ENCODE data around the gene MED14. TPM values are rescaled to one million over a fixed set of nuclear protein-coding genes. Genes with fewer than 3 reads are reported as not detected.

Gene MED14
- total and polyA plus RNA-seq, 2 of the 13 experiments (the other 11 are each of a cell fraction or from before 2014, with no cell fraction given), result 10.2 to 16.3 TPM

GRCh38 chrX:40735325-40736169 lies at the start of gene MED14 (continued):
- TF ChIP-seq, protein P1, sequence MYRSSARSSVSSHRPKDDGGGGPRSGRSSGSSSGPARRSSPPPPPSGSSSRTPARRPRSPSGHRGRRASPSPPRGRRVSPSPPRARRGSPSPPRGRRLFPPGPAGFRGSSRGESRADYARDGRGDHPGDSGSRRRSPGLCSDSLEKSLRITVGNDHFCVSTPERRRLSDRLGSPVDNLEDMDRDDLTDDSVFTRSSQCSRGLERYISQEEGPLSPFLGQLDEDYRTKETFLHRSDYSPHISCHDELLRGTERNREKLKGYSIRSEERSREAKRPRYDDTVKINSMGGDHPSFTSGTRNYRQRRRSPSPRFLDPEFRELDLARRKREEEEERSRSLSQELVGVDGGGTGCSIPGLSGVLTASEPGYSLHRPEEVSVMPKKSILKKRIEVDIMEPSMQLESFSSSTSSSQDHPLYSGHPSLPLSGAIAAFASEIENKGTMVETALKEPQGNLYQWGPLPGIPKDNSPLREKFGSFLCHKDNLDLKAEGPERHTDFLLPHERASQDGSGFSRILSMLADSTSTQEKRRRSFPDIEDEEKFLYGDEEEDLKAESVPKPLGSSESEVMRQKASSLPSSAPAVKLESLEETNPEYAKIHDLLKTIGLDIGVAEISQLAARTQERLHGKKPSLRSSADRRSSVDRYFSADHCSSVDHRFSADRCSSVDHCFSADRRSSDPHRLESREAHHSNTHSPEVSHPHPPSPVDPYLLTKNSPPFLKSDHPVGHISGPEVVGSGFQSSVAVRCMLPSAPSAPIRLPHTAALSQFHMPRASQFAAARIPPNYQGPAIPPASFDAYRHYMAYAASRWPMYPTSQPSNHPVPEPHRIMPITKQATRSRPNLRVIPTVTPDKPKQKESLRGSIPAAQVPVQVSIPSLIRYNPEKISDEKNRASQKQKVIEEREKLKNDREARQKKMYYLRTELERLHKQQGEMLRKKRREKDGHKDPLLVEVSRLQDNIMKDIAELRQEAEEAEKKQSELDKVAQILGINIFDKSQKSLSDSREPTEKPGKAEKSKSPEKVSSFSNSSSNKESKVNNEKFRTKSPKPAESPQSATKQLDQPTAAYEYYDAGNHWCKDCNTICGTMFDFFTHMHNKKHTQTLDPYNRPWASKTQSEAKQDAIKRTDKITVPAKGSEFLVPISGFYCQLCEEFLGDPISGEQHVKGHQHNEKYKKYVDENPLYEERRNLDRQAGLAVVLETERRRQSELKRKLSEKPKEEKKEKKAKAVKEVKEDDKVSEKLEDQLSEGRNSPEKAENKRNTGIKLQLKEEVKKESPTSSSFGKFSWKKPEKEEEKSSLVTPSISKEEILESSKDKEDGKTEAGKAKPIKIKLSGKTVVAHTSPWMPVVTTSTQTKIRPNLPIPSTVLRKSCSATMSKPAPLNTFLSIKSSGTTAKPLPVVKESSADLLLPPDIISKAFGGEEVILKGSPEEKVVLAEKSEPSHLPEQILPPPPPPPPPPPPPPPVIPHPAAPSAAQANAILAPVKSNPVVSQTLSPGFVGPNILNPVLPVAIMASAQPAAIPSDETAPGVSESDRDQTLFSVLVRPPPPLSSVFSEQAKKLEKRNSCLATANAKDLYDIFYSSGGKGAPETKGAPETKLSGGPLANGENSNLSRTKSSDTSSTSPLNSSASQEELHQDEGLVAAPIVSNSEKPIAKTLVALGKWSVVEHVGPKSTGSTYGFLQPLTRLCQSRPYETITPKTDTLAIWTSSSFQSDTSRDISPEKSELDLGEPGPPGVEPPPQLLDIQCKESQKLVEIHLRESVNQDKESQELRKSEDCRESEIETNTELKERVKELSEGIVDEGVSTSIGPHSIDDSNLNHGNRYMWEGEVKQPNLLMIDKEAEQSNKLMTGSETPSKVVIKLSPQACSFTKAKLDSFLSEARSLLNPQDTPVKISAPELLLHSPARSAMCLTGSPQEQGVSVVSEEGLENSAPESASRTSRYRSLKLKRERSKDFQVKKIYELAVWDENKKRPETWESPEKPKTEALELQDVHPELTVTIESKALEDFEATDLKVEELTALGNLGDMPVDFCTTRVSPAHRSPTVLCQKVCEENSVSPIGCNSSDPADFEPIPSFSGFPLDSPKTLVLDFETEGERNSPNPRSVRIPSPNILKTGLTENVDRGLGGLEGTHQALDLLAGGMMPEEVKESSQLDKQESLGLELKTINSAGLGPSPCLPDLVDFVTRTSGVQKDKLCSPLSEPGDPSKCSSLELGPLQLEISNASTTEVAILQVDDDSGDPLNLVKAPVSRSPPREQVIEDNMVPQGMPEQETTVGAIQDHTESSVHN (CRISPR knock-in tag; IDR thresholded peaks at IDR 0.05), result no peak
- TF ChIP-seq ZFP91 (CRISPR knock-in tag; IDR thresholded peaks at IDR 0.05; ENCODE audit: borderline replicate concordance), result peak; percentile 67
- TF ChIP-seq SIN3A (IDR thresholded peaks at IDR 0.05; ENCODE audit: borderline replicate concordance, low read depth, low read length), result peak; percentile 47; the same call in 1 of the 2 replicates
- no peak for TF ChIP-seq KLF9 (CRISPR knock-in tag; IDR thresholded peaks at IDR 0.05; ENCODE audit: low read depth)
- no peak for TF ChIP-seq DMTF1 (CRISPR knock-in tag; IDR thresholded peaks at IDR 0.05)
- TF ChIP-seq, protein P2, sequence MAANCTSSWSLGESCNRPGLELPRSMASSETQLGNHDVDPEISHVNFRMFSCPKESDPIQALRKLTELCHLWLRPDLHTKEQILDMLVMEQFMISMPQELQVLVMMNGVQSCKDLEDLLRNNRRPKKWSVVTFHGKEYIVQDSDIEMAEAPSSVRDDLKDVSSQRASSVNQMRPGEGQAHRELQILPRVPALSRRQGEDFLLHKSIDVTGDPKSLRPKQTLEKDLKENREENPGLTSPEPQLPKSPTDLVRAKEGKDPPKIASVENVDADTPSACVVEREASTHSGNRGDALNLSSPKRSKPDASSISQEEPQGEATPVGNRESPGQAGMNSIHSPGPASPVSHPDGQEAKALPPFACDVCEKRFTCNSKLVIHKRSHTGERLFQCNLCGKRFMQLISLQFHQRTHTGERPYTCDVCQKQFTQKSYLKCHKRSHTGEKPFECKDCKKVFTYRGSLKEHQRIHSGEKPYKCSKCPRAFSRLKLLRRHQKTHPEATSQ (CRISPR knock-in tag; IDR thresholded peaks at IDR 0.05; ENCODE audit: borderline replicate concordance), result no peak
- TF ChIP-seq BRD4 (CRISPR knock-in tag; IDR thresholded peaks at IDR 0.05), result no peak
- no peak for TF ChIP-seq ZNF570 (CRISPR knock-in tag; IDR thresholded peaks at IDR 0.05; ENCODE audit: borderline replicate concordance)
- TF ChIP-seq RBFOX2 (IDR thresholded peaks at IDR 0.05; ENCODE audit: low read depth, low read length), result peak; percentile 83
- TF ChIP-seq ZNF775 (CRISPR knock-in tag; IDR thresholded peaks at IDR 0.05; ENCODE audit: borderline replicate concordance), result no peak
- no peak for TF ChIP-seq STAT5B (CRISPR knock-in tag; IDR thresholded peaks at IDR 0.05)

Measured in HepG2 (cell line).